ENCODE data around the gene CNOT2.
A peak's percentile ranks its signal among the peaks of the same experiment; 100 is the strongest.

The CNOT2 gene, protein sequence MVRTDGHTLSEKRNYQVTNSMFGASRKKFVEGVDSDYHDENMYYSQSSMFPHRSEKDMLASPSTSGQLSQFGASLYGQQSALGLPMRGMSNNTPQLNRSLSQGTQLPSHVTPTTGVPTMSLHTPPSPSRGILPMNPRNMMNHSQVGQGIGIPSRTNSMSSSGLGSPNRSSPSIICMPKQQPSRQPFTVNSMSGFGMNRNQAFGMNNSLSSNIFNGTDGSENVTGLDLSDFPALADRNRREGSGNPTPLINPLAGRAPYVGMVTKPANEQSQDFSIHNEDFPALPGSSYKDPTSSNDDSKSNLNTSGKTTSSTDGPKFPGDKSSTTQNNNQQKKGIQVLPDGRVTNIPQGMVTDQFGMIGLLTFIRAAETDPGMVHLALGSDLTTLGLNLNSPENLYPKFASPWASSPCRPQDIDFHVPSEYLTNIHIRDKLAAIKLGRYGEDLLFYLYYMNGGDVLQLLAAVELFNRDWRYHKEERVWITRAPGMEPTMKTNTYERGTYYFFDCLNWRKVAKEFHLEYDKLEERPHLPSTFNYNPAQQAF

DNA sequence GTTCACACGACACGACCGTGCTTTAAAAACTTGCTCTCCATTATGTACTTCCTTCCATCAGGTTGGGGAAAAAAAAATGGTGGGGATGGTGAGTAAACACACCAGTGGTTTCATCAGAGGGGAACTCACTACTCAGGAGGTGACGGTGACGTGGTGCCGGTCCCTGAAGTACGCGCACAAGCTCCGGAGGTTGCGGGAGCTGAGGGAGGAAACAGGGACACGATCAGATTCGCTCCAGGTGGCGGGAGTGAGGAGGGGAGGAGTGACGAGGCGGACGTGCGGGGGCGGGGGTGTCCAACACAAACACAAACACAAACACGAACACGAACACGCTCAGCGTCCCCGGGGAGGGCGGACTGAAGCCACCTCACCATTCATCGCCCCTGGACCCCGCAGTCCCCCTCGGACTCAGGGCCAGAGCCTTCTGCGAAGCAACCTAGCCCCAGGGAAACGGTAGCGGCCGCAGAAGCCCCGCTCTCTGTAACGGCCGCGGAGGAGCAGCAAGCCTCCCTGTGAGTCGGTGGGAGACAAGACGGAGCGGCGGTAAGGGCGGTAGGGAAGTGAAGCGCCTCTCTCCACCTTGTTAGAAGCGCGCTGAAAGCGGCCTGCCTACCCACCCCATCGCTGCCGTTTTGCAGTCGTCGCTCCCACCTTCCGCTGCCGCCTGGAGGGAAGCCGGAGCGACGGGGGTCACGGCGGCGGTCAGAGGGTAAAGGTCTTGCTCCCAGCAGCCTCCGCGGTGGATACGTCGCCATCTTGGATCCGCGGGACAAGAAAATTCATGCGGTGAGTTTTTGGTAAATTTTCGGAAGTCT, at the start of gene CNOT2:
CNOT2 (plus strand) TSS at position 739 of the 815 bp plus-strand sequence. CDS start 34,794 bp downstream, outside the sequence.
- peak; percentile 74 for DNase-seq (ENCODE audit: low read depth)

DNA sequence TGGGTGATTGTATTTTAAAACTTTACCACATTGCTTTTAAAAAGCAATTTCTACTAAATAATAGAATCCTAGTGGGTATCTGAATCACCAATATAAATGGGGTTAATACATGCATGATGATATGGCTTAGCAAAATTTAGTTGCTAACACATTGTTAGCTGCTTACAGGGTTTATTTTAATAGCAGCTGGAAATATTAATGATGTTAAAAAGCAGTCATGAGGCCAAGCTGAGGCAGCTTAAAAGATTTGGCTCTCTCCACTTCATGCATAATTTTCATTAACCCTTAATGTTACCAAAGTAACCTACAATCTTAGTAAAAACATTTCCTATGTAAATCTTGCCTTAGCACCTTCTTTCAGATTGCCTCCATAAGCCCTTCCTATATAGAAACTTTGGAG, 49.2 kb upstream of the CNOT2 start:
- DNase-seq (ENCODE audit: low read depth), result no peak

DNA sequence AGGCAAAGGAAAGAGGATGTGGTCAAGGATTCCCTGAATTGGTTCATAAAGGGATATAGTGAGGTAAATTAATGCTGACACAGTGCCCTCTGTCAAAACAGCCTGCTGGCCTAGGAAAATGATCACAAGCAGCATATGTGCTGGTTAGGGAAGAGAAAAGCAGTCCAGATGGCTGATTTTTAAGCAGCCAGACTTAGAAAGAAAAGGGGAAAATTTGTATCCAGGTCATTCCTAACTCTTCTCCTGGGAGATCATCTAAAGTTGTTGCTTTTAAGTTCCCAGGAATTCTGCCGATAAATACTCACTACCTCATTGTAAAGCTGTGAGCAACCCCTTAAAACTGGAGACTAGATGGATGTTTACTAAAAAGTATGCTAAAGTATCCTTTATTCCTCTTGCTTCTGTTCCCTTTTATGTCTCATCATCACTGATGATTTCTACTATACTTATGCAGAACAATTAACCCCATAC, 46.4 kb upstream of the CNOT2 start:
- DNase-seq (ENCODE audit: low read depth), result no peak

DNA sequence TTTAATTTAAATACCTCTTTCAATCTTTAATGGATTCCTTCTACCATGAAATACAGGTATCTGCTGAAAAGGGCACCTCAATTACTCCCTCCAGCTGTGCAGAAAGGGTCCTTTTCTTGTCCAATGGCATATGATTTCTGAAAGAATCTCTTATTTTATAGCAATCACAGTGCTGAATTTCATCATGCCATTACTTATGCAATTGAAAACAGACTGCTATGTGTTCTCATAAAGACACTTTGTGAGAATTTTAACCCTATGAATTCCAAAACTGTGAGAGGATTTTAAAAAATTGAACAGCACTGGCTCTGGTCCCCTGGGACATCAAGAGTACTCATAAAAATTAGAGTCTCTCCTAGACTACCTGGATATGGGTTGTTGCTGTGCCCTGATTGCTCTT, 45.9 kb upstream of the CNOT2 start:
- DNase-seq (ENCODE audit: low read depth), result no peak

DNA sequence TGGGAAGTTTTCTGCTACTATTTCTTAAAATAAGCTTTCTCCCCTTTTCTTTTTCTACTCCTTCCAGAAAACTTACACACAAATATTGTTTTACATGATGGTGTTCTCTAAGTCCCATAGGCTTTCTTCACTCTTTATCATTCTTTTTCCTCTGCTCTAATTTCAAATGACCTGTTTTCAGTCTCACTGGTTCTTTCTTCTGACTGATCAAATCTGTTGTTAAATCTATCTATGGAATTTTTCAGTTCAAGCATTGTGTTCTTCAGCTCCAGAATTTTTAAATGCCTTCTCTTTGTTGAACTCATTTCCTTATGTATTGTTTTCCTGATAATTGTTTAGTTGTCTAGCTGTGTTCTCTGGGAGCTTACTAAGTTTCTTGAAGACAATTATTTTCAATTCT, 29.5 kb upstream of the CNOT2 start:
- no peak for DNase-seq (ENCODE audit: low read depth)

DNA sequence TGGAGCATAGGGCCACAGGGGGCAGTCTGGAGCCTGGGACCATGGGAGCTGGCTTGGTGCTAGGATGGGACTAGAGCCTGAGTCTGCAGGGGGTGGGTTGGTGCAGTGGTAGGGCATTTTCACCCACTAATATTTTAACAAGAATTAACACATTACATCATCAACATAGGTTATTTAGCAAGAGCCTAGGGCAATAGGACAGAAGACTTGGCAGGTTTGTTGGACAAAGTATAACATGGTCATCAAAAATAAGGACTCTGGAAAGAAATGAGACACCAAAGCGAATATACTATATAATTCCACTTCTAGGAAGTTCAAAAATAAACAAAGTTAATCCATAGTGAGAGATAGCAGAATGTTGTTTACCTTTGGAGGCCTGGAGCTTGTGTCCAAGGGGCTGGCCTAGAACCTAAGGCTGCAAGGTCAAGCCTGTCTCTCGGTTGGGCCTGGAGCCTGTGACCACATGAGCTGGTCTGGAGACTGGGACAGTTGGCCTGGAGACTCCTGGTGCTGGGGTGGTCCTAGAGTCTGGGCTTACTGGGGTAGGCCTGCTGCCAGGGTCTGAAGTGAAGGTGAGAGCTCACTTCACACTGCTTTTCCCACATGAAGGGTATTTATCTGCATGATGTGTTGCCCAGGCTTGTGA, 28.1 kb upstream of the CNOT2 start:
- no peak for DNase-seq (ENCODE audit: low read depth)

DNA sequence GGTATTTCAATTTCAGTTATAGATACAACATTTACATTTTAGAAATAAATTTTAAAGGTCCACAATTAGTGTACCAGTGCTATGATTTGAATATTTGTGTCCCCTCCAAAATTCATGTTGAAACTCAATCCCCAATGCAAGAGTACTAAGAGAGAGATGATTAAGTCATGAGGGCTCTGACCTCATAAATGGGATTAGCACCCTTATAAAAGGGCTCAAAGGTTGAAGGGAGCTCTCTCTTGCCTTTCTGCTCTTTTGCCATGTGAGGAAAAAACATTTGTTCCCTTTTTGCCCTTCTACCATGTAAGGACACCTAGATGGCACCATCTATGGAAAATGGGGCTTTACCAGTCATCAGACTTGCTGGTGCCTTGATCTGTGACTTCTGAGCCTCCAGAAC, 25.8 kb upstream of the CNOT2 start:
- DNase-seq (ENCODE audit: low read depth), result no peak

DNA sequence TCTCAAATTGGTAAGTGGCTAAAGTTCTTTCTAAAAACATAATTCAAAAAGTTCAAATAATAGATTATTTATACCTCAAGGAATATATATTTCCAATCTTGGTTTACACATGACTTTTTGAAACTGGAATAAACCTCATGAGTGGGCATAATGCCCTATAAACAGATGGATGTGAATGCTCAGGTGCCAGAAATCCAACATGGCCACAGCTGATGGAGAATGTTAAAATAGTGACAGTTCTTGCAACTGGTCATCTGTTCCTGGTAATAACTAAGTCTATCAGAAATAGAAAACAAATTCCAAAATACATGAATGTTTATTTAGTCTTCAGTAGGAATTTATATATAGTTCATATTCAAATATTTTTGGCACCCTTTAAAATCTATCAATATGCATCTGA, 21.6 kb upstream of the CNOT2 start:
- no peak for DNase-seq (ENCODE audit: low read depth)

DNA sequence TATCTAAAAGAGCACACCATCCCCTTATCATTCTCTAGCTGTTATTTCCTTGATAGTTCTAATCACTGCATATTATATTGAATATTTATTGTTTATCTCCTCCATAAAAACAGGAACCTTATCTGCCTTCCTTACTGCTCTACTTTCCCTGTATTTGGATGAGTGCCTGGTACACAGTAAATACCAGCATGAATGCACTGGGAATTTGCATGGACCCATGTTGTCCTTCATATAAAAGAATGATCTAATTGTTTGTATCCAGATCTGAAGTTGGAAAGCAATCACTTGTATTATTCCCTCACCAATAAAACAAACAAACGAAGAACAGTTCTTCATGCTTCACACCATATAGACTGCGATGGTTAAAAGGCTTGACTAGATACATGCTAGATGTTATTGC, 15.3 kb upstream of the CNOT2 start:
- no peak for DNase-seq (ENCODE audit: low read depth)

DNA sequence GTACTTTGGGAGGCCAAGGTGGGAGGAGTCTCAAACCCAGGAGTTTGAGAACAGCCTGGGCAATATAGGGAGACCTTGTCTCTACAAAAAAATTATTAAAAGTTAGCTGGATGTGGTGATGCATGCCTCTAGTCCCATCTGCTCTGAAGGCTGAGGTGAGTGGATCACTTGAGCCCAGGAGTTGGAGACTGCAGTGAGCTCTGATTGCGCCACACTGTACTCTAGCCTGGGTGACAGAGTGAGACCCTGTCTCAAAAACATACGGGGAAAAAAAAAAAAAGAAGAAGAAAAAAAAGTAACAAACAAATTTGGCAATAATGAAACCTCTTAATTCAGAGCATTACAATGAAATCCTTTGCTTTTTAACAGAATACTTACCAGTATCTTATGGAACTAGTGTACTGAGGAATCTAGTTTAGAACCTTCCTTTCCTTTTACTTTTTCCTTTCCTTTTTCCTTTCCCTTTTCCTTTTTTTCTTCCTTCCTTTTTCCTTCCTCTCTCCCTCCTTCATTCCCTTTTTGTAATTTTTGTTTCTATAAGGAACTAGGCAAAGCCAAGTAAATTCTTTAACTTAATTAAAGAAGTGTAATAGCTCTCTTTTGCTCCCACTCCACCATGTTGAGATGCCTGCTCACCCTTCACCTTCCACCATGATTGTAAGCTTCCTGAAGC, 12.2 kb upstream of the CNOT2 start:
- no peak for DNase-seq (ENCODE audit: low read depth)

DNA sequence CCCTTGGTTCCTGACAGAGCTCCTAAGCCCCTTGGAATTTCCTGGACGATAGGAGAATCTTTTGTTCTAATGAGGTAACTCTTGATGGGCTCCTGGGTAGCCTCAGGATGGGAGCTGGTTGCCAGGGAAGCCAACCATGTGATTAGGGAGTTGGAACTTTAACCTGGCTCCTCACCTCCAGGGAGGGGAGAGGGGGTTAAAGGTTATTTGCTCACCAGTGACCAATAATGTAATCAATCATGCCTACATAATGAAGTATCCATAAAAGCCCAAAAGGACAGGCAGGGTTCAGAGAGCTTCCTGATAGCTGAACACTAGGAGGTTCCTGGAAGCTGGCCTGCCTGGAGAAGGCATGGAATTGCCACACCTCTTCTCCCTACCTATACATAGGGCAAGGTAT, 6.2 kb upstream of the CNOT2 start:
- DNase-seq (ENCODE audit: low read depth), result no peak

DNA sequence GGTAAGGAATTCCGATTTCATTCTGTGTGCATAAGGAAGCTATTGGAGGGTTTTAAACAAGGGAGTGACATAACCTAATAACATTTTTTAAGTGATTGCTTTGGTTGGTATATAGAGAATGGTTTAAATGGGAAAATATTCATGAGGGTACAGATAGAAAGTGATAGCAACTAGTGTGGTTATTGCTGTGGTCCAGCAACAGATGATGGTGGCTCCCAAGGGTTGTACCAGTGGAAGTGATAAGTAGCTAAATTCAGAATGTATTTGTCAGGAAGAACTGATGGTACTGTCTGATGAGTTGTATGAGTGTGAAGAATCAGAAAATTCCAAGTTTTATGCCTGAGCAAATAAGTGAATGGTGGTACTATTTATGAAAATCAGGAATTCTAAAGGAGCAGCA, 2.6 kb upstream of the CNOT2 start:
- no peak for DNase-seq (ENCODE audit: low read depth)

DNA sequence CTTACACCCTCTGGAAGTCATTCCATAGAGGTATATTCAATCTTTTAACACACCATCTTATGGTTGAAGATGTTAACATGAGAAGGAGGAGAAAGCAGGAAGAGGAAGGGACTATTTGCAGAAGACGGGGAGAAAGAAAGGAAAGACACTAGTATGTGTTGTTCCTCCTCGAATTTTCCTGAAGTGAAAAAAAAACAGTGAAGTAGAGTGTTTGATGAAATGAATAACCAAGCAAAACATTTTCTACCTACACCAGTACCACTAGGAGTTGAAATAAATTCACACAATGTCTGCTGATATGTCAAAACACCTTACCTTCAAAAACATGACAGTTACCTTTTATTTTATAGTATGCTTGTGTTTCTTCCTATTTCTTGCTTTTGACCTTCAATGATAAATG, 1.4 kb upstream of the CNOT2 start:
- DNase-seq (ENCODE audit: low read depth), result no peak

DNA sequence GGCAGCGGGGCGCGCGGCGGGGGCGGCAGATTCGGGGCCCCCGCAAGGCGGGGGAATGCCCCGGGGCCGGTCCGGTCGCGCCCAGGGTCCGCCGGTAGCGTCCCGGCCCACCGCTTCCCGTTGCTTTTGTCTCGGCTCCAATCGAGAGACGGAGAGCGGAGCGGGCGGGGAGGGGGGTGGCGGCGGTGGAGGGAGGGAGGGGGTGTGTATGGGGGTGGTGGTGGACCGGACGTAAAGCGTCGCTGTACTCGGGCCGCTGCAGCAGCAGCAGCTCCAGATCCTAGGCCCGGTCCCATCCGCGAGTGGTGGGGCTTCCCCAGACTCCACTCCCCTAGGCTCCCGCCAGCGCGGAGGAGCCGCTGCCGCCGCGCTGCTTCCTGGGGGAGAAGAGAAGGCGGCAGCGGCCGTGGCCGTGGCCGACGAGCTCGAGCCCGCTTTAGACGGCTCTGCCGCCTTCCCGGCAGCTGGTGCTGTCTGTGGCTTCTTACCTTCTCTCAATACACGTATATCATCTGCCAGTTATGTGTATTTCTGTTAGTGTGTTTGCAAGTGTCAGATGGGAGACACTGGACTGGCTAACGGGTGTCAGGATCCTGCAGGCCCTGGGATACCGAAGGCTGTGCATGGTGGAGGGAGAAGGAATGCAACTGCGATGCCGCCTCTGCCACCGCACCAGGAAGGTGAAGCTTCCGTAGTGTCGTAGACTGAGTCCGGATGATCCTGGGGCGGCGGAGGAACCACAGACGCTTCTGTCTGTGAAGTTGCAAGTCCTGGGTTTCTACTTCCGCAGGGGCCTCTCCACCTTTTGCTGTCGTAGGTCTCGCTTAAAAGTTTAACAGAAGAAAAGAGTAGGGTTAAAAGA, 508 bp downstream of the CNOT2 start:
- DNase-seq (ENCODE audit: low read depth), result no peak

DNA sequence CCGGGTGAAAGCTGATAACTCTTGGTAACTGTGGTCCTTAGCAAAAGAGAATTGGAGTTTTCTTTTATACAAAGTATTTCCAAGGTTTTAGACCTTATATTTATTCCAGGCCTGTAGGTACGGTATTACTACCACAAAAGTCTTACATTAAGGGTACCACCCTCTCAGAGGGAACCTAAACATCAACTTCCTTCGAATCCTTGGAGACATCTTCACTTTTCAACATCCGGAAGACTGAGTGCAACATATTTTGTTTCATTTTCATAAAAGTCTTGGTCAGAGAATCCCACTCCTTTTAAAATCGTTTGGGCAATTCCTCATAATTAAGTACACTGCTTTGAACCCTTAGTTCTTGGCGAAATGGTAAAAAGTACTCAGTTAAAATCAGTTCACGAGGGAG, 1.2 kb downstream of the CNOT2 start:
- DNase-seq (ENCODE audit: low read depth), result no peak

DNA sequence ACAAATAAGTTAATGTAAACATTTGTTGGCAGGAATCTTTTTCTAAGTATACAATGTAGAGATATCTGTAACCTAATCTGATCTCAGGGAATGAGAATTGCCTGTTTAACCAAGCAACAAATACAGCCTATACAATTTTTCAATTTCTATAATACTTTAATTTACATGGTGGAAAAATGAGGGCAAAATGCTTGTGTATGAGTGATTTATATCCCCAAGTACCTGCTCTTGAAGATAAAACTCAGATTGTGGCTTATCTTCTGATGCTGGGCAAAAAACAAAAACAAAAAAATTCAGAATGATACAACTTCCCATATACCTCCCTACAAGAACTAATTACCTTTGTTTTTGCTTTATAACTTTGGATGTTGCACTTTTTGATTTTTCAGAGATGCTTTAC, 2.2 kb downstream of the CNOT2 start:
- DNase-seq (ENCODE audit: low read depth), result no peak

DNA sequence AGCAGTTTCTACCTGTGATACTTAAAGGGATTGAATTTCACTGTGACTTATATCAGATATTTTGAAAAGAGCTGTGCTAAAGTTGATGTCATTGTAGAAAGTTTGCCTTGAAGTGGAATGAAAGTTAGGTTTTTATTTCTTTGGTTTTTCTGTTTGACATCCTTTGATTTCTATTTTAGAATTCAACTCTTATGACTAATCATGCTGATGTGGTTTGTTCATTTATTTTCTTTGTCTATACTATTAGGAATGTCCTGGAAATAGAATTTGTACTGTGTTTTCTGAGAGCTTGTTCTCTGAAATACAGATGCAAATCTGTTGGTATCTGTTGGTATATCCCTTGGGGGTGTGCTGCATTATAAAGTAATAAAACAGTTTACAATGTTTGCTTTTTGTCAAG, 3.3 kb downstream of the CNOT2 start:
- DNase-seq (ENCODE audit: low read depth), result no peak

DNA sequence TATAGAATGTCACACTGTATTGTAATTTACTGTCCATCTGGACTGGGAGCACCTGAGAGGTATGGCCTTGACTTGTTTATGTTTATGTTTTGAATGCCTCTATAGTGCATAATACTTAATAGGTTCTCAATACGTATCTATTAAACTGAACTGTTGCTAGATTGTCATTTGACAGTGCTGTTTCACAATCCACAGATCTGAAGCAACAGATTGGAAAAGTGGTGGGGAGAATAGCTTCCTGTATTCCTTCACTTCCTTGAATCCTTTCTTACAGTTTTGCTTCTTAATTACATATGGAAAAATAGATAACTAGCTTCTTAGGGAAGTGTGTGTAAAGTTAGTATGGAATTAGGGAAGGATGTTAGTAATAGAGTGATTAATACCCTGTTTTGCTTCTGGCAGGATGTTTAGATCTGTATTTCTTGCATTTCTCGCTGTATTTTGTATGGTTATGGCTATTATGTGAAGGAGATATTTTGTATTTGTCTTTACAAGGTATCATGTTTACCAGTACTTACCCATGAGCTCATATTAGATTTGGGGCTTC, 4.5 kb downstream of the CNOT2 start:
- DNase-seq (ENCODE audit: low read depth), result no peak

DNA sequence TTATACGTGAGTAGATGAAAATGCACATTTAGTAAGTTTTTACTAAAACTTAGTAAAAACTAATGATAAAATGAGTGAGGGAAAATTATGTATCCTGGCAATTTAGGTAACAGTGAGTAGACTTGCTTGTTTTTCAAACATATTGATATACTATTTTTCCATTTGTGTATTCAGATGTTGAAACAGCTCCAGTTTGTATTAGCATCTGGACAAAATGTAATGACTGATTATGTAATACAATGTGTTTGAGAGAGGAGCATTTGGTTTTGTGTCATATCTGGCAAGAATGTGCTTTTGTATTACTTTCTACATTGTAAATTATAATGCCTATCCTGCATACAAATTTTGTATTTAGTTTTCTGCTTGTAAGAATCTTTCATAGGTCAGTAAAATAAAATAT, 5.6 kb downstream of the CNOT2 start:
- no peak for DNase-seq (ENCODE audit: low read depth)

DNA sequence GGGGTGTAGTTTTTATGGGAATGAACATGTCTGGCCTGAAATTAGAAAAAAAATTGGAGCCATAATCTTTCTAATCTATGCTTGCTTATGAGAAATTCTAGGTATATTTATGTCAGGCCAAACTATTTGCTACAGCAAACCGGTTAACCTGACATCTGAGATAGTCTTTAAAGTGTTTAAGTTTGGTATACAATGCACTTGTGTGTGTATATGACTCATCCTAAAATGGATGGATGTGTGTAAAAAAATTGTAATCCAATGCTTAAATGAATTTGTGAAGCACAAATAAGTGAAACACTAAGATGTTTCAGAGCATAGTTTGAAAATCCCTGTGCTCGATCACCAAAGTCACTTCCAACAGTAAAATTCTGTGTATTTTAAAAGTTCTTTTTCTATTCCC, 6.7 kb downstream of the CNOT2 start:
- DNase-seq (ENCODE audit: low read depth), result no peak

DNA sequence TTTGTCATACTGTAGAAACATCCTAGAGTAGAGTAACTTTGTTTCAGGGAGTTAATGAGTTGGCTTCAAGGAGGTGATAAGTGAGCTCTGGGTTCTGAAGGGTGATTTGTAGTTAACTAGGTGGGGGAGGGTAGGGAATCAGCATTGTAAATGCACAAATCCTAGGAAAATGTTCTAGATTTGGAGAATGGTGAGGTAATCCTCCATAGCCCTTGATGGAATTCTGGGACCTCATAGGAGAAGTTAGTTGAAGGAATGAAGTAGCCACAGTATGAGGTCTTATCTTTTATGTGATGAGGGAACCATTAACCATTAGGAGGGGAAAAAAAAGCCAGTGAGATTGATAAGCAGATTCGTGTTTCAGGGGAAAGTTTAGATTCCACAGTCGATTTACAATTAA, 8.0 kb downstream of the CNOT2 start:
- DNase-seq (ENCODE audit: low read depth), result no peak
